Gastroesophageal sphincter (tissue), 3 donors: Measurements from ENCODE around the gene NCAPD2.

Experiments
- EP300 ChIP-seq: sonication (generic); formaldehyde crosslinking; IDR thresholded peaks from one replicate; pipeline ENCODE4 v1.6.1; 2017; ENCODE audit warnings: antibody characterized with exemption, mild to moderate bottlenecking
- POLR2A ChIP-seq, 2 donors: fragments of 450-650 bp; IDR thresholded peaks; one replicate each; pipeline ENCODE4 v1.6.1; 2017; ENCODE audit warnings: antibody characterized with exemption in 2 of 2, mild to moderate bottlenecking in 2 of 2, moderate library complexity in 1 of 2
- POLR2AphosphoS5 ChIP-seq: sonication (generic); formaldehyde crosslinking; IDR thresholded peaks from one replicate; pipeline ENCODE4 v1.6.1; 2017; ENCODE audit warnings: antibody characterized with exemption
- TF ChIP-seq, protein P1 (sequence below), 4 experiments: fragments of 200-600 bp in 2 of 4; fragments of 450-650 bp in 2 of 4; sonication (generic) in 1 of 4; IDR thresholded peaks; one replicate each; pipeline ENCODE4 v1.5.1; 2017 to 2019; ENCODE audit warnings: antibody characterized with exemption in 4 of 4, mild to moderate bottlenecking in 2 of 4, moderate library complexity in 2 of 4

DNA sequence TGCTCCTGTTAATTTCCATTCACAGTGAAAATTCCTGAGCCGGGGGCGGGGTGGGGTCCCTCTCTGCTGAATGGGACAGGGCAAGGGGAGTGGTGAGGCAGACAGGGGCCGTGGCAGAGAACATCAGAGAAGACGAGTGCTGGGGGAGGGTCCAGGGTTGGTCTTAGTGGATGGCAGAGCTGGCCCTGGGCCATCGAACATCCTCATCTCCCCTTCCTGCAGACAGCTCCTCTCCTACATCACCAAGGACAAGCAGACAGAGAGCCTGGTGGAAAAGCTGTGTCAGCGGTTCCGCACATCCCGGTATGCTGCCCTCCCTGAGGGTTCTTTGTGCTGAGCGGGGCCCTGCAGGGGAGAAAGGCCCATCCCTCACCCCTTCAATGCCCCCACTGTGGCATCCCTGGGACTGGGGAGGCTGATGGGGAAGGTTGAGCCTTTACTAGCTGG is 35.4 kb downstream of the NCAPD2 start:
- TF ChIP-seq, protein P1, sequence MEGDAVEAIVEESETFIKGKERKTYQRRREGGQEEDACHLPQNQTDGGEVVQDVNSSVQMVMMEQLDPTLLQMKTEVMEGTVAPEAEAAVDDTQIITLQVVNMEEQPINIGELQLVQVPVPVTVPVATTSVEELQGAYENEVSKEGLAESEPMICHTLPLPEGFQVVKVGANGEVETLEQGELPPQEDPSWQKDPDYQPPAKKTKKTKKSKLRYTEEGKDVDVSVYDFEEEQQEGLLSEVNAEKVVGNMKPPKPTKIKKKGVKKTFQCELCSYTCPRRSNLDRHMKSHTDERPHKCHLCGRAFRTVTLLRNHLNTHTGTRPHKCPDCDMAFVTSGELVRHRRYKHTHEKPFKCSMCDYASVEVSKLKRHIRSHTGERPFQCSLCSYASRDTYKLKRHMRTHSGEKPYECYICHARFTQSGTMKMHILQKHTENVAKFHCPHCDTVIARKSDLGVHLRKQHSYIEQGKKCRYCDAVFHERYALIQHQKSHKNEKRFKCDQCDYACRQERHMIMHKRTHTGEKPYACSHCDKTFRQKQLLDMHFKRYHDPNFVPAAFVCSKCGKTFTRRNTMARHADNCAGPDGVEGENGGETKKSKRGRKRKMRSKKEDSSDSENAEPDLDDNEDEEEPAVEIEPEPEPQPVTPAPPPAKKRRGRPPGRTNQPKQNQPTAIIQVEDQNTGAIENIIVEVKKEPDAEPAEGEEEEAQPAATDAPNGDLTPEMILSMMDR (IDR thresholded peaks at IDR 0.05), result no peak
- TF ChIP-seq EP300 (no peak), POLR2A (IDR thresholded peaks at IDR 0.05) (no peak), POLR2AphosphoS5 (no peak)
